Measurements from ENCODE around the gene UGT1A7.
"Not testable (repeated sequence)": the region's sequence is repeated elsewhere in the genome, so short reads cannot be mapped to it uniquely, and the experiment has no call there.

The UGT1A7 gene

GRCh38 chr2:233681521-233682099 lies at the start of gene UGT1A7:
Gene UGT1A7, plus strand, starts transcription at chr2:233681901. Its CDS starts 37 bp downstream, at chr2:233681938.
- DNase-seq: no peak

GRCh38 chr2:233636306-233636705 lies 45.4 kb upstream of the UGT1A7 start, which contains the start of gene UGT1A10:
Gene UGT1A10, plus strand, starts transcription at chr2:233636448. Its CDS starts 75 bp downstream, at chr2:233636523.
- DNase-seq: not testable (repeated sequence)

GRCh38 chr2:233638836-233639235 lies 42.9 kb upstream of the UGT1A7 start:
- no peak for DNase-seq

- DNase-seq: no peak
Measured at GRCh38 chr2:233639860-233640259, 41.8 kb upstream of the UGT1A7 start.

GRCh38 chr2:233643128-233643527 lies 38.6 kb upstream of the UGT1A7 start:
- DNase-seq: no peak

GRCh38 chr2:233646033-233646432 lies 35.7 kb upstream of the UGT1A7 start:
- DNase-seq: not testable (repeated sequence)

- DNase-seq: no peak
Measured at GRCh38 chr2:233650981-233651380, 30.7 kb upstream of the UGT1A7 start.

DNA sequence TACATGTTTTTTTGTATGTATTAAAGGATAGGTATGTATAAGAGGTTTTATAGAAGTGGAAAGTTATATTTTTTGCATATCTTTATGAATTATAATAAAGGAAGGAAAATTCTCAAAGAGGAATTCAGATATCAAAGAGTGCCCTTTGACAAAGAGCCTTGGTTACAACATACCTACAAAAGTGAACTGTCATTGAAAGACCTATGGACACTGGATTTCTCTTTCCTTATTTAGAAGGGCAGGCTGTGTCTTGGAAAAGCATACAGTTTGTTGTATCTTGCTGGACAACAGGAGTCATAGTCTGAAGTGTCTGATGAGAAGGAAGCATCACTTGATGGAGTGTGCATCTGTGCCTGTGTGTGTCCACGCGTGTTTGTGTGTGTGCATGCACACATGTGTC lies 30.3 kb upstream of the UGT1A7 start:
- no peak for DNase-seq

DNA sequence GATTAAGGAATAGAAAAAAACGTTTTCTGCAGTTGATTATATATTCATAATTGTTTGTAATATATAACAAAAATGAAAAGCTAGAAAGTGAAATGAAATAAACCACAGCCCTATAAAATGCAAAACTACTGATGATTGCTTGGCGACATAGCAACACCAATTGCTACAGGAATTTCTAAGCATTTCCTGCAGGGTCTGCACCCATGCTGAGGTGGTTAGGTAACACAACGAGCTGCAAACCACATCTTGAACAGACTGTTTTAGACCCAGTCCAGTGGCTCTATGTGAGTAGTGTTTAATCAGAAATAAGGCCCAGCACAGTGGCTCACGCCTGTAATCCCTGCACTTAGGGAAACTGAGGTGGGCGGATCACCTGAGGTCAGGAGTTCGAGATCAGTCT lies 27.2 kb upstream of the UGT1A7 start:
- no peak for DNase-seq

DNA sequence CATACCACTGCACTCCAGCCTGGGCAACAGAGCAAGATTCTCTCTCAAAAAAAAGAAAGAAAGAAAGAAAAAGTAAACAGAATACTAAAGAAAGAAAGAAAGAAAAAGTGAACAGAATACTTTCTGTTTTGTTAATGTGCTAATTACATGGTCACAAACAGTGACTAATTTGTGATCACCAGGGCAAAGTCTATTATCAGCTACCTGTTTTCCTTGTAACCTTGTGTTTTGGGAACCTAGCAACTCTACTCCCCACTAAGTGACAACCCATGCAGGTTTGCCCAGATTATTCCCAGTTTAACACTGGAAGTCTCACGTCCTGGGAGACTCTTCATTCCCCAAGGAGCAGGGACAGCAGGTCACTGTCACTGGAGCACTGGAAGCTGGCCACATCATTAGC lies 26.7 kb upstream of the UGT1A7 start:
- no peak for DNase-seq

DNA sequence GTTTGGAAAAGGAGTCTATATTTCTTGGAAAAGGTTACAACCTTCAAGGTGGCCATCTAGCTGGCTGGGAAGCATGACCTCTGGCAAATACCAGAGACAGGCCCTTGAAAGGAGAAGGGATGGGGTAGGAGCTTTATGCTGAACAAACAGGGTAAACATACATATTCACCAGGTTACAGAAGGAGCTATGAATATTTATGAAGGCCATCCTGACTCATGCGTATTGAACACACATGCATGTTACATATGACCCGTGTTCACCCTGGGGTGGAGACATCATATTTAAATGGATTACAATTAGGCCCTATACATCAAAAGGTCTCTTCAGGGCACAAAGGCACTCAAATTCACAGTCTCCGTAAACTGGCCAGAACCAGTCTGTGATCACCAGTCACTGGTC lies 25.8 kb upstream of the UGT1A7 start:
- DNase-seq: not testable (repeated sequence)

GRCh38 chr2:233656443-233656842 lies 25.3 kb upstream of the UGT1A7 start:
- DNase-seq: no peak

GRCh38 chr2:233658610-233659009 lies 23.1 kb upstream of the UGT1A7 start:
- DNase-seq: no peak

- DNase-seq: no peak
Measured at GRCh38 chr2:233663911-233664310, 17.8 kb upstream of the UGT1A7 start.

DNA sequence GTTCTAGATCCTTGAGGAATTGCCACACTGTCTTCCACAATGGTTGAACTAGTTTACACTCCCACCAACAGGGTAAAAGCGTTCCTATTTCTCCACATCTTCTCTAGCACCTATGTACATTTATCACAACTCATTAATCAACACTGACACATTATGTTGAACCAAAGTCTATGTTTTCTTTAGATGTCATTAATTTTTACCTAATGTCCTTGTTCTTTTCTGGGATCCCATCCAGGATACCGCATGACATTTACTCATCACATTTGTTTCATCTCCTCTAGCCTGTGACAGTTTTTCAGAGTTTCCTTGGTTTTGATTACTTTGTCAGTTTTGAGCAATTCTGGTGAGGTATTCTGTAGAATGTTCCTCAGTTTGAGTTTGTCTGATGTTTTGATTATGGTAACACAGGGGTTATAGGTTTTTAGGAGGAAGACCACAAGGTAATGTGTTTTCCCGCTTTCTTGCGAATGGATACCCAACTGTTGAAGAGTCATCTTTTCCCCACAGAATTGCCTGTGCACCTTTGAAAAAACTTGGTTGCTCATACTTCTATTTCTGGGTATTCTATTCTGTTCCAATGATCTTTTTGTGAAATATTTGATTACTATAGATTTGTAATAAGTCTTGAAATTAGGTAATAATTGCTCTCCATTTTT lies 13.0 kb upstream of the UGT1A7 start:
- no peak for DNase-seq

- no peak for DNase-seq
Measured at GRCh38 chr2:233671290-233672161, 10.2 kb upstream of the UGT1A7 start, which contains the start of gene UGT1A9. Gene UGT1A9, plus strand, starts transcription at chr2:233671898. Its CDS starts 37 bp downstream, at chr2:233671935.

- DNase-seq: no peak
Measured at GRCh38 chr2:233672886-233673285, 8.8 kb upstream of the UGT1A7 start.

GRCh38 chr2:233673896-233674295 lies 7.8 kb upstream of the UGT1A7 start:
- no peak for DNase-seq

- DNase-seq: no peak
Measured at GRCh38 chr2:233674314-233674713, 7.4 kb upstream of the UGT1A7 start.

- DNase-seq: no peak
Measured at GRCh38 chr2:233674995-233675394, 6.7 kb upstream of the UGT1A7 start.

DNA sequence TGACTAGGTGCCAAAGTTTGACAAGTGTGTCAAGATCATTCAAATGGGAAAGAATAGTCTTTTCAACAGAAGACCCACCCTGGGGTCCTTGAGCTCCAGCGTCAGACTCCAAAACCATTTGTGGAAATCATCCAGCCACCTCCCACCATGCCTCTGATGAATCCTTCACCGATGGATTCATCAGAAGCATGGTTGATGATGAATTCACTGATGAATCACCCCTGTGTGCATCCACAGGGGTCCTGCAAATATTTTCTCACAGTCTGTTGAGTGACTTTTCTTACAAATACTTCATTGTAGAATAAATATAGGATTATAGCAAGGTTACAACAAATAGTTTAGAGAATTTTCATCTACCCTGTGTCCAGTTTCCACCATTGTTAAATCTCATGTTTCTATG lies 5.7 kb upstream of the UGT1A7 start:
- DNase-seq: no peak

- DNase-seq: no peak
Measured at GRCh38 chr2:233679196-233679595, 2.5 kb upstream of the UGT1A7 start.

GRCh38 chr2:233680361-233681045 lies 1.2 kb upstream of the UGT1A7 start:
- no peak for DNase-seq
